ENCODE data around the gene PPP1R14D. TPM values are rescaled to one million over a fixed set of nuclear protein-coding genes. Genes with fewer than 3 reads are reported as not detected.

Gene PPP1R14D
- total and polyA plus RNA-seq, 2 donors (not counting 3 experiments of a cell fraction or from before 2014, with no cell fraction given), result not detected

DNA sequence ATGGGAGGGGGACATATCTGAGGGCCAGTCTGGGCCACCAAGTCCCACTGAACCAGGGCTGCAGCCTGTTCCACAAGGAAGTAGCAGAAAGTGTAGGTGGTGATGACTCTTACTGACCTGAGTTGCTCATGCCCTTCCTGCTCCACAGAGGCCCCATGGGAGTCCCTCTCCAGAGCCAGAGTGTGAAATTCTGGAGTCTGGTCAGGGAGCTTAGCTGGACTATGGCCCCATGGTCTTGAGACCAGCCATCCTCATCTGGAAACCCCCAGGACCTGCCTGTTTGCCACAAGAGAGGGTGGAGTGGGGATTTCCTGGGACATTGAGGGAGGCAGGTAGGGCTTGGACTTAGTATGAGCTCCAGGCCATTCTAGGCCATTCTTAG is 18.3 kb upstream of the PPP1R14D start:
- Histone ChIP-seq H3K4me1 (ENCODE audit: control insufficient read depth, extremely low read depth, insufficient read depth, low read length) (peaks cover 5% of the 10 kb centered on the region), H3K4me2 (ENCODE audit: insufficient read depth, low read length) (no peak overlapping the region), H3K27ac (ENCODE audit: insufficient read depth, low read depth, low read length) (no peak overlapping the region), H3K9ac (replicated peaks; ENCODE audit: extremely low read depth, insufficient read depth, low read length) (no peak overlapping the region), H3K9me3 (replicated peaks; ENCODE audit: control insufficient read depth, insufficient read depth, low read length) (no peaks in the 10 kb centered on the region), H3K79me2 (ENCODE audit: control insufficient read depth, insufficient read depth, low read length) (no peaks in the 10 kb centered on the region), H3K9me1 (replicated peaks; ENCODE audit: control insufficient read depth, extremely low read depth, insufficient read depth, low read length) (no peaks in the 10 kb centered on the region), H2AFZ (ENCODE audit: low read depth, low read length) (no peak overlapping the region), H3K36me3 (ENCODE audit: control insufficient read depth in 2 of 2, extremely low read depth in 1 of 2, insufficient read depth in 2 of 2, low read length in 2 of 2) (no peaks in the 10 kb centered on the region), H3K4me3 (replicated peaks in 1 of 3; ENCODE audit: insufficient read depth in 1 of 3, low read depth in 1 of 3, low read length in 3 of 3) (no peak overlapping the region), H4K20me1 (replicated peaks; ENCODE audit: control insufficient read depth, extremely low read depth, insufficient read depth, low read length) (no peaks in the 10 kb centered on the region), H3K27me3 (ENCODE audit: control insufficient read depth in 2 of 2, insufficient read depth in 2 of 2, low read length in 2 of 2) (peaks cover 9 to 11% of the 10 kb centered on the region in 2 experiments)
- POLR2A ChIA-PET, result no interaction called here
- CTCF ChIA-PET, result interaction anchor here (0.6 to 2.9 kb wide), 3 partner anchors 11 to 197 kb away, joined by 3 to 28 read pairs (median 3); partner anchors contain the start of gene VPS18
- no peak for TF ChIP-seq GATA2 (IDR thresholded peaks at IDR 0.05; ENCODE audit: insufficient read depth, insufficient read length, low read depth, low read length)
- TF ChIP-seq FOS (IDR thresholded peaks at IDR 0.05; ENCODE audit: borderline replicate concordance, insufficient read depth, low read length), result no peak
- TF ChIP-seq JUN (IDR thresholded peaks at IDR 0.05; ENCODE audit: borderline replicate concordance, insufficient read depth, insufficient read length, low read depth), result no peak
- no peak for TF ChIP-seq MYC (IDR thresholded peaks at IDR 0.05; ENCODE audit: low read depth, low read length)
- TF ChIP-seq EZH2 (IDR thresholded peaks at IDR 0.05; ENCODE audit: borderline replicate concordance, low read depth, low read length, severe bottlenecking), result no peak
- dilution Hi-C loops (cut with MboI; ENCODE audit: extremely low pct_ligation_motif_present, low sequenced_read_pairs) (no loop called here), intact Hi-C loops (cut with micrococcal nuclease) (no loop called here)
- no peak for FAIRE-seq
- no peak for DNase-seq (ENCODE audit: low read depth, low spot score)
- BruUV-seq (replicated peaks), result no TSS peak

DNA sequence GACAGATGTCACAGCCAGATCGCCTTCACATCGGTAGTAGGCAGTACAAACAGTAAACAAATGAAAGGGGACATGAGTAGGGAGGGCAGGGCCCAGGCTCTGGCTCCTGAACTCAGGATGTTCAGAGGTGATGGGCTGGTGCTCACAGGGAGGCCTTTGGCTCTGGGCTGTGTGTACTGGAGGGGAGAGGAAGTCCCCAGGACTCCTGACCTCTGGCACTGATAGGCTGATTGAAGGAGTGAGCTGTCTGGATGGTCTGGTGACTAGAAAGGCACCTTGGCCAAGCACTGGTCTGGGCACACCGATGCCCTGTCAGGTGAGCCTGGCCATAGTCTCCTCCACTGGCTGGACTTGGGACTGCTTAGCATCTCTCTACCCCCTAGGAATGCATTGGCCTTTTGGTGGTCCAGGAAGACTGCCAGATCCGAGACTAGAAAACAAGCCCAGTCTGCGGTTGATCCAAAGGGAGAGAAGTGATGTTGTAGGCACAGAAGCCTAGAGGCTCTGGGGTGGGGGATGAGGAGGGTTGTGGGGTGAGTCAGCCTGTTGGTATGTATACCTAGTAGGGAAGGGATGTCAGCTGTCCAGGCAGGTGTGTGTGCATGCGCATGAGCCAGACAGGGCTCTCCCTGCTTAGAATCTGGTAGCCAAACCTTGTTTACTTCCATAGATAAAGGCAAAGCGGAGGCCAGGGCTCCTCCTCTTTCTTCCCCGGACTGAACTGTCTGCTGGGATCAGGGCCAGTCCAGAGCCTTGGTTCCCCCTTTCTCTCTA is 17.2 kb upstream of the PPP1R14D start:
- BruUV-seq (replicated peaks), result no TSS peak
- H2AFZ ChIP-seq (ENCODE audit: low read depth, low read length), result no peak overlapping the region
- no peak for FAIRE-seq
- H3K9me1 ChIP-seq (replicated peaks; ENCODE audit: control insufficient read depth, extremely low read depth, insufficient read depth, low read length), result no peaks in the 10 kb centered on the region
- ChIA-PET POLR2A (no interaction called here), CTCF (interaction anchor here (2.9 kb wide), 1 partner anchor 13 kb away, joined by 28 read pairs; no protein-coding TSS in a partner anchor)
- intact Hi-C loops (cut with micrococcal nuclease) (no loop called here), dilution Hi-C loops (cut with MboI; ENCODE audit: extremely low pct_ligation_motif_present, low sequenced_read_pairs) (no loop called here)
- no peaks in the 10 kb centered on the region for H3K9me3 ChIP-seq (replicated peaks; ENCODE audit: control insufficient read depth, insufficient read depth, low read length)
- H3K27me3 ChIP-seq (ENCODE audit: control insufficient read depth in 2 of 2, insufficient read depth in 2 of 2, low read length in 2 of 2), result peaks cover 11% of the 10 kb centered on the region in 2 experiments
- no peaks in the 10 kb centered on the region for H3K36me3 ChIP-seq (ENCODE audit: control insufficient read depth in 2 of 2, extremely low read depth in 1 of 2, insufficient read depth in 2 of 2, low read length in 2 of 2)
- H3K4me3 ChIP-seq (replicated peaks in 1 of 3; ENCODE audit: insufficient read depth in 1 of 3, low read depth in 1 of 3, low read length in 3 of 3), result no peak overlapping the region
- no peak overlapping the region for H3K9ac ChIP-seq (replicated peaks; ENCODE audit: extremely low read depth, insufficient read depth, low read length)
- no peak overlapping the region for H3K27ac ChIP-seq (ENCODE audit: insufficient read depth, low read depth, low read length)
- no peak for TF ChIP-seq EZH2 (IDR thresholded peaks at IDR 0.05; ENCODE audit: borderline replicate concordance, low read depth, low read length, severe bottlenecking)
- TF ChIP-seq JUN (IDR thresholded peaks at IDR 0.05; ENCODE audit: borderline replicate concordance, insufficient read depth, insufficient read length, low read depth), result no peak
- TF ChIP-seq, protein P1, sequence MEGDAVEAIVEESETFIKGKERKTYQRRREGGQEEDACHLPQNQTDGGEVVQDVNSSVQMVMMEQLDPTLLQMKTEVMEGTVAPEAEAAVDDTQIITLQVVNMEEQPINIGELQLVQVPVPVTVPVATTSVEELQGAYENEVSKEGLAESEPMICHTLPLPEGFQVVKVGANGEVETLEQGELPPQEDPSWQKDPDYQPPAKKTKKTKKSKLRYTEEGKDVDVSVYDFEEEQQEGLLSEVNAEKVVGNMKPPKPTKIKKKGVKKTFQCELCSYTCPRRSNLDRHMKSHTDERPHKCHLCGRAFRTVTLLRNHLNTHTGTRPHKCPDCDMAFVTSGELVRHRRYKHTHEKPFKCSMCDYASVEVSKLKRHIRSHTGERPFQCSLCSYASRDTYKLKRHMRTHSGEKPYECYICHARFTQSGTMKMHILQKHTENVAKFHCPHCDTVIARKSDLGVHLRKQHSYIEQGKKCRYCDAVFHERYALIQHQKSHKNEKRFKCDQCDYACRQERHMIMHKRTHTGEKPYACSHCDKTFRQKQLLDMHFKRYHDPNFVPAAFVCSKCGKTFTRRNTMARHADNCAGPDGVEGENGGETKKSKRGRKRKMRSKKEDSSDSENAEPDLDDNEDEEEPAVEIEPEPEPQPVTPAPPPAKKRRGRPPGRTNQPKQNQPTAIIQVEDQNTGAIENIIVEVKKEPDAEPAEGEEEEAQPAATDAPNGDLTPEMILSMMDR (IDR thresholded peaks at IDR 0.05; ENCODE audit: extremely low read depth in 1 of 2, insufficient read depth in 1 of 2, low read depth in 1 of 2, low read length in 2 of 2), result no peak
- TF ChIP-seq GATA2 (IDR thresholded peaks at IDR 0.05; ENCODE audit: insufficient read depth, insufficient read length, low read depth, low read length), result no peak
- no peak for TF ChIP-seq FOS (IDR thresholded peaks at IDR 0.05; ENCODE audit: borderline replicate concordance, insufficient read depth, low read length)
- TF ChIP-seq, protein P2, sequence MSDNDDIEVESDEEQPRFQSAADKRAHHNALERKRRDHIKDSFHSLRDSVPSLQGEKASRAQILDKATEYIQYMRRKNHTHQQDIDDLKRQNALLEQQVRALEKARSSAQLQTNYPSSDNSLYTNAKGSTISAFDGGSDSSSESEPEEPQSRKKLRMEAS (IDR thresholded peaks at IDR 0.05; ENCODE audit: insufficient read depth, insufficient read length), result no peak
- TF ChIP-seq MYC (IDR thresholded peaks at IDR 0.05; ENCODE audit: low read depth, low read length), result no peak
- DNase-seq (ENCODE audit: low read depth, low spot score), result no peak
- H3K4me1 ChIP-seq (ENCODE audit: control insufficient read depth, extremely low read depth, insufficient read depth, low read length), result peaks cover 5% of the 10 kb centered on the region
- H3K4me2 ChIP-seq (ENCODE audit: insufficient read depth, low read length), result no peak overlapping the region
- H3K79me2 ChIP-seq (ENCODE audit: control insufficient read depth, insufficient read depth, low read length), result no peaks in the 10 kb centered on the region
- no peaks in the 10 kb centered on the region for H4K20me1 ChIP-seq (replicated peaks; ENCODE audit: control insufficient read depth, extremely low read depth, insufficient read depth, low read length)

Measured in endothelial cell of umbilical vein (primary cell).